Stimulated activated CD4-positive, alpha-beta T cell treated with anti-CD3 and anti-CD28 coated beads, Interleukin-2, amount 100 ng/mL, for 24 hours (primary cell): ENCODE data around the gene GPR37L1.

ENCODE experiments used
- DNase-seq, 2 donors: peaks; one replicate each; pipeline ENCODE4 v3.0.0-alpha.2; 2020

The GPR37L1 gene, protein sequence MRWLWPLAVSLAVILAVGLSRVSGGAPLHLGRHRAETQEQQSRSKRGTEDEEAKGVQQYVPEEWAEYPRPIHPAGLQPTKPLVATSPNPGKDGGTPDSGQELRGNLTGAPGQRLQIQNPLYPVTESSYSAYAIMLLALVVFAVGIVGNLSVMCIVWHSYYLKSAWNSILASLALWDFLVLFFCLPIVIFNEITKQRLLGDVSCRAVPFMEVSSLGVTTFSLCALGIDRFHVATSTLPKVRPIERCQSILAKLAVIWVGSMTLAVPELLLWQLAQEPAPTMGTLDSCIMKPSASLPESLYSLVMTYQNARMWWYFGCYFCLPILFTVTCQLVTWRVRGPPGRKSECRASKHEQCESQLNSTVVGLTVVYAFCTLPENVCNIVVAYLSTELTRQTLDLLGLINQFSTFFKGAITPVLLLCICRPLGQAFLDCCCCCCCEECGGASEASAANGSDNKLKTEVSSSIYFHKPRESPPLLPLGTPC

DNA sequence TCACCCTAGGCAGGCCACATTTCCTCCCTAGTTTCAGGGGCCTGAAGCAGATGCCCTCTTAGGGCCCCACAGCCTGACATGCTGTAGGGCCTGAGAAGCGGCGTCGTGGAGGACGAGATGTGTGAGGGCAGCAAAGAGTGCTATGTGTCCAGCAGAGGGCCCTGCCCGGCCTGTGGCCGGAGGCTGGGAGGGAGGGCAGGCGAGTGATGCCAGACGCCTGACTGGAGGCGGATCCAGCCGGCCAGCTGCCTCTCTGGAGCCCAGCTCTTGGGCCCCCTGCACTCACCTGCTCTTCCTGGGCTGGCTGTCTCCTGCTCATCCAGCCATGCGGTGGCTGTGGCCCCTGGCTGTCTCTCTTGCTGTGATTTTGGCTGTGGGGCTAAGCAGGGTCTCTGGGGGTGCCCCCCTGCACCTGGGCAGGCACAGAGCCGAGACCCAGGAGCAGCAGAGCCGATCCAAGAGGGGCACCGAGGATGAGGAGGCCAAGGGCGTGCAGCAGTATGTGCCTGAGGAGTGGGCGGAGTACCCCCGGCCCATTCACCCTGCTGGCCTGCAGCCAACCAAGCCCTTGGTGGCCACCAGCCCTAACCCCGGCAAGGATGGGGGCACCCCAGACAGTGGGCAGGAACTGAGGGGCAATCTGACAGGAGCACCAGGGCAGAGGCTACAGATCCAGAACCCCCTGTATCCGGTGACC, at the start of gene GPR37L1:
Gene GPR37L1 (plus strand): TSS at position 279 of the 697 bp plus-strand sequence. CDS start 47 bp downstream, at position 326.
- DNase-seq: no peak

DNA sequence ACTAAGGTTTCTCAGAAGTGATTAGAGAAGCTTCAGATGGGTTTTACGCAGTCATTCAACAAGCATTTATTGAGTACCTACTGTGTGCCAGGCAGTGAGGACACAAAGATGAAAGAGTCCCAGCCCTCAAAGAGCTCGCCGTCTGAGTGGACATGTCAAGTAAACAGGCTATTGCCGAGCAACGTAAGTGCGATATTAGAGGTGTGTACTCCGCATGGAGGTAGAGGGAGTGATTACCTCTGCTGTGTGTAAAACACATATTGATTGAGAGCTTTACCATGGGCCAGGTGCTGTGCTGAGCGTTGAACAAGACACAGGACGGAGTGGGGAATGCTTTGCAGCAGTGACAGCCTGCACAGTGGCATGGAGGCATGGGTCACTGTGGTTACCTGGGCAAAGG, 49.5 kb upstream of the GPR37L1 start:
- no peak for DNase-seq

- DNase-seq: no peak
Observed at GRCh38 chr1:202074985-202075384, 47.7 kb upstream of the GPR37L1 start.

GRCh38 chr1:202075389-202075788, 47.3 kb upstream of the GPR37L1 start:
- no peak for DNase-seq

- DNase-seq: no peak
Observed at GRCh38 chr1:202076050-202076511, 46.6 kb upstream of the GPR37L1 start.

DNA sequence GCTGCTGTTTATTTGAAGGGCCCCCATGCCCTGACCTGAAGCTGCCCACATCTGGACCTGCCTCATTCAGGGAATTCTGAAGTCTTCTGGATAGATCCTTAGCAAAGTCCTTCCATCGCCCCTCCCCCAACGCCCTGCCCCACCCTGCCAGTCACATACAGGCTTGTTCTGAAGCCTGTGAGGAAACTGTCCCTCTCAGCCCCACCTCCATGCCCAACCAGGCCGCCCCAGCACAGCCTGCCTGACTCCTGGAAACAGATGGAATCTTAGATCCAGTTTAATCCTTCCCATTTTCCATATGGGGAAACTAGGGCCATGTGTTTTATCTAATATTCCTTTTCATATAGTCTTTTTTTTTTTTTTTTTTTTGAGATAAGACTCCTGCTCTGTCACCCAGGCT, 44.5 kb upstream of the GPR37L1 start:
- DNase-seq: no peak

DNA sequence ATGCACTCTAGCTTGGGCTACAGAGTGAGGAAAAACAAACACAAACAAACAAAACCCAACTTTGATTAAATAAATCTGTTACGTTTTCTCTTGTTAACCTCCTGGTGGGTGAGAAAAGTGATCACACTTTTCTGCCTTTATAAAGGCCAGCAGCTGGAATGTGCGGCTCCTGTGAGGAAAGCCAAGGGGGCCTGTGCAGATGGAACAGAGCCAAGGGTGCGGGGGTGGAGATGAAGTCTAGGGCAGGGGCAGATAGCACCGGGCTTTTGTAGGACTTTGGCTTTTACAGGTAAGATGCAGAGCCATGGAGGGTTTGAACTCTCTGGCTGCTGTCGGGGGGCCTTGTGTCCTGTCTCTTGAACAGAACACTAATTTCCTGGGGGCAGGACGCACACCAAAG, 40.7 kb upstream of the GPR37L1 start:
- DNase-seq: no peak

- DNase-seq: no peak
Observed at GRCh38 chr1:202084791-202085681, 37.7 kb upstream of the GPR37L1 start.

DNA sequence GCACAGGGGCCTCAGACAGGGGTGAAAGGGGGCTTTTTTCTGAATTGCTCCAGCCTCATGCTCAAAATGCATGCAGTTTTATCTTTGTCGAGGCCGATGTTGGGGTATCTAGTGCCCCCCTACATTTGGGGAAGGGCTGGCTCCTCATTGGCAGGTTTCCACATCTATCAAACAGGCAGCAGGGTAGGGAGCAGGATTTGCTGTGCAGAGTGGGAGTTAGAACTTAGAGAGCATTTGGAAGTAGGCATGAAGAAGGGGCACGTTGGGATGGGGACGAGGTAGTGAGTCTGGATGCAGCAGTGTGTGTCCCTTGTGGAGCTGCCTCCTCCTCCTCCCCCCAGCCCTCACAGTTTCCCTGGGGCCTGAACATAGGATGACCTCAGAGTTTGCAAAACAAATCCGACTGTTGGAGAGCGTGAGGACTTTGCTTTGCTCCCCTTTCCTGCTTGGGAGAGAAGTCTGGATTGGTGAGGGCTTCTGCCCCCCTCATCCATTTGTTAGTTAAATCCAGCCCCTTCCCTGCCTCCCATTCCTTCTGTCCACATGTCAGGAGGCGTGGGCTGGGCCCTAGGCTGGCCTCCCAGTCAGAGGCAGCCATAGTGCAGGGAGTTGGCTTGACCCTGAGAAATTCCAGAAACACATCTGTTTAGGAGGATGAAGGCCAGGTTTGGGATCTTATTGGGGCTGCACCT, 36.9 kb upstream of the GPR37L1 start:
- DNase-seq: no peak

- DNase-seq: no peak
Observed at GRCh38 chr1:202086579-202087350, 36.0 kb upstream of the GPR37L1 start.

- no peak for DNase-seq
Observed at GRCh38 chr1:202088206-202088605, 34.5 kb upstream of the GPR37L1 start.

GRCh38 chr1:202090994-202091393, 31.7 kb upstream of the GPR37L1 start:
- no peak for DNase-seq

DNA sequence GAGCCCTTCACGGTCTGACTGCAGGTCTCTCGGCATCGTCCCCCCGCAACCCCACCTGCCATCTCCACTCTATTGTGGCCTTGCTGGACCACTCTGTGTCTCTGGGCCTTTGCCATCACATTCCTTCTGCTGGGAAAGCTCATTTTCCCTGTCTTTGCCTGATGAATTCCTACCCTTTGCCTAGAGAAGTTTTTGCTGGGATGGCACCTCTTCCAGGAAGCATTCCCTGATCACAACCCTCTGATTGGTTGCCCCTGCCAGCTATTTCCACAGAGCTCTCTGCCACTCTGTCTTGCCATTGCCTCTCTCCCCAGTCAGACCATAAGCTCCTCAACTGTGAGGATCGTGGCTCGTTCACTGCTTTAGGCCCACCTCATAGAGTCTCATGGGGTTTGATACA, 28.9 kb upstream of the GPR37L1 start:
- no peak for DNase-seq

GRCh38 chr1:202101184-202101583, 21.5 kb upstream of the GPR37L1 start:
- DNase-seq: no peak

DNA sequence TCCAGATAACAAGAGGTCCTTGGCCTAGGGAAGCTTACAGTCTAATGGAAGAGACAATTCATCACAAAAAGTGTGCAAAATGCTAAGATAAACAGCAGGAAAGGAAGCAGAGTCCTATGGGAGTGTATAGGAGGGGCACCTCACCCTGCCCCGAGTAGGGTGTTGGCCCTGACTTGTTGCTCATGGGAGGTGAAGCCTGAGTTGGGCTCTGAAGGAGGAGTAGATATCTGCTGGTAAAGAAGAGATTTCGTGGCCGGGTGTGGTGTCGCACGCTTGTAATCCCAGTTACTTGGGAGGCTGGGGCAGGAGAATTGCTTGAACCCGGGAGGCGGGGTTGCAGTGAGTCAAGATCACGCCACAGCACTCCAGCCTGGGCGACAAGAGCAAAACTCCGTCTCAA, 18.6 kb upstream of the GPR37L1 start:
- no peak for DNase-seq

GRCh38 chr1:202105571-202106339, 17.0 kb upstream of the GPR37L1 start:
- DNase-seq: no peak

DNA sequence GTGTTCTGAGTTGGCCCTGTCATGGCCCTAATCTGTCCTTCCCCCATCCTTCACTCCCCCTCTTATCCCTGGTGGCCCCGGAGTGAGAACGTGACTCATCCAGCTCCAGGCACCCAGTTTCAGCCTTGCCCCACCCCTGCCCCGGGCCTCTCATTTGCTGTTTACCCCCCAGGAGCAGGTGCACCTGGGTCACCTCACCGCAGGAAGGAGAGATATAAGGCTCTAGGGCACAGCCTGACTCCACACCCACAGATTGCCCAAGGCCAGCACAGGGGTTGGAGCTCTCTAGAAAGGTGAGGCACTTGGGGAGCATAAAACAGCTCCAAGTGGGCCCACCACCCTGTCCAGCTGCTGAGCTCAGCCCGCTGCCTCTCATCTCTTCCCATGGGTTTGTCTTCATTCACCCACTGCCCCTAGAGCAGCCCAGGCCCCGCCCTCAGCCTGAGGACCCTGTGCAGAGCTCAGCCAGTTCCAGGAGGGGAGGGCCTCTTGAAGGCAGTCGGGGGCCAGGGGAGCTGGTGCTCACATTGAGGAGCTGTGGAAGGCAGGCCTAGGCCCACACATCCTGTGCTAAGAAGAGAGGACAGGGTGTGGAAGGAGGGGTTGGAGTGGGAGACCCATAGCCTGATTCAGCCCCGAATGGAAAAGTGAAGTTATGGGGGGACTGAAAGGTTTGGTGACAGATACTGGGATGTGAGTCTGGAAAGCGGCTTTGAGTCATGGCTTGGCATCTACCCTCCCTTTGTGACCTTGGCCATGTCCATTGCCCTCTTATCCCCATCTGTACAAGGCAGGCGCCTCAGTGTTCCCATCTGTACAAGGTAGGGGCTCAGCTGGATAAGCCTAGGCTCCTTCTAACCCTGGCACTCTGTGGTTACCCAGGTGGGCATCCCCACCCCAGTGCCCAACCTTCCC, 16.1 kb upstream of the GPR37L1 start:
- no peak for DNase-seq

DNA sequence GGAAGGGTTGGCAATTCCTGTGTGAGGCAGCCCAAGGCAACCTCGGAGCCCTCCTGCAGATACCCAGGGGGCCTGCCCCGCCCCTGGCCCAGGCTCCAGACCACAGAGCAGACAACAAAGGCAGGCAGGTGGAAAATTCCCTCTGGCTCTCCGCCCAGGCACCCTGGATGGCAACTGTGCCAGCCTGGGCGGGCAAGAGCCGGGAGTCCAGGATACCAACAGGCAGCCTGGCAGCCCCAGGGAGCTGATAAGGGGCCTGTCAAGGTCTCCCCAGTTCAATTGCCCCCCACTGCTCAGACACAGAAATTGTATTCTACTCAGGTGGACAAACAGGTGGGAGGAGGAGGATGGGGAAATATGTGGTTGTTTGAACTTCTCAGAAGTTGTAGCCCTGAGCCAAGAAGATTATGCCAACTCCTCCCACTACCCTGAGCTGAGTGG, 15.4 kb upstream of the GPR37L1 start:
- DNase-seq: no peak
